T-helper 2 cell (primary cell): ENCODE results near the gene MEIS1.

Experiments
- DNase-seq, 5 experiments: peaks; one replicate each; pipeline versions ENCODE4 v3.0.0 to v3.0.0-alpha.2; 2012 to 2022

MEIS1 gene

GRCh38 chr2:66431846-66432587 lies 2.9 kb upstream of the MEIS1 start:
- no peak for DNase-seq

GRCh38 chr2:66432801-66433694 lies 1.9 kb upstream of the MEIS1 start:
- peak in 1 of 5 experiments; percentile 50 for DNase-seq

- DNase-seq = no peak
These were observed 1.3 kb upstream of the MEIS1 start for GRCh38 chr2:66433695-66433944.

- peak in 1 of 5 experiments; percentile 49 for DNase-seq
These were observed 813 bp upstream of the MEIS1 start for GRCh38 chr2:66433945-66434678.

- DNase-seq = no peak
These were observed 587 bp downstream of the MEIS1 start for GRCh38 chr2:66435549-66435875.

- DNase-seq = no peak
These were observed 1.0 kb downstream of the MEIS1 start for GRCh38 chr2:66435963-66436362.

GRCh38 chr2:66436581-66437001 lies 1.7 kb downstream of the MEIS1 start:
- DNase-seq = no peak

- no peak for DNase-seq
These were observed 2.3 kb downstream of the MEIS1 start for GRCh38 chr2:66437109-66437690.

GRCh38 chr2:66437691-66438497 lies 3.0 kb downstream of the MEIS1 start:
- no peak for DNase-seq

GRCh38 chr2:66438498-66438833 lies 3.5 kb downstream of the MEIS1 start:
- no peak for DNase-seq

- DNase-seq = no peak
These were observed 4.2 kb downstream of the MEIS1 start for GRCh38 chr2:66438891-66439811.

GRCh38 chr2:66439812-66440542 lies 5.1 kb downstream of the MEIS1 start:
- no peak for DNase-seq

GRCh38 chr2:66440708-66441497 lies 6.0 kb downstream of the MEIS1 start:
- no peak for DNase-seq

- DNase-seq = no peak
These were observed 6.8 kb downstream of the MEIS1 start for GRCh38 chr2:66441581-66442320.

GRCh38 chr2:66442516-66443185 lies 7.7 kb downstream of the MEIS1 start:
- DNase-seq = no peak

- no peak for DNase-seq
These were observed 8.5 kb downstream of the MEIS1 start for GRCh38 chr2:66443186-66443978.
